ENCODE results near the gene MRTFA.
A peak's percentile ranks its signal among the peaks of the same experiment; 100 is the strongest.

The MRTFA gene

GRCh38 chr22:40410731-40411505, 225.6 kb downstream of the MRTFA start:
- Mint-ChIP-seq H3K4me3 (no peak overlapping the region), H3K27ac (no peak overlapping the region), H3K27me3 (no peaks in the 10 kb centered on the region), H3K9me3 (no peaks in the 10 kb centered on the region), H3K36me3 (peaks cover 43% of the 10 kb centered on the region), H3K4me1 (peaks cover 15% of the 10 kb centered on the region)
- CTCF ChIA-PET, result no interaction called here
- DNase-seq, result no peak

GRCh38 chr22:40410272-40410671, 226.2 kb downstream of the MRTFA start:
- Mint-ChIP-seq H3K4me3 (no peak overlapping the region), H3K27me3 (no peaks in the 10 kb centered on the region), H3K27ac (no peak overlapping the region), H3K9me3 (no peaks in the 10 kb centered on the region), H3K36me3 (peaks cover 38% of the 10 kb centered on the region), H3K4me1 (peaks cover 9% of the 10 kb centered on the region)
- DNase-seq, result no peak
- CTCF ChIA-PET, result interaction anchor here (0.5 kb wide), 1 partner anchor 352 kb away, joined by 3 read pairs; no protein-coding TSS in a partner anchor

- Mint-ChIP-seq H3K27me3 (no peaks in the 10 kb centered on the region), H3K9me3 (no peaks in the 10 kb centered on the region), H3K4me3 (no peak overlapping the region), H3K27ac (no peak overlapping the region), H3K36me3 (peaks cover 32% of the 10 kb centered on the region), H3K4me1 (peaks cover 7% of the 10 kb centered on the region)
- no peak for DNase-seq
- CTCF ChIA-PET, result no interaction called here
Measured at GRCh38 chr22:40409613-40410113, 226.9 kb downstream of the MRTFA start.

GRCh38 chr22:40408718-40409612, 227.6 kb downstream of the MRTFA start:
- H3K4me3 Mint-ChIP-seq, result no peak overlapping the region
- CTCF ChIA-PET, result no interaction called here
- no peak for DNase-seq
- peaks cover 2% of the 10 kb centered on the region for H3K4me1 Mint-ChIP-seq
- no peaks in the 10 kb centered on the region for H3K9me3 Mint-ChIP-seq
- no peak overlapping the region for H3K27ac Mint-ChIP-seq
- H3K36me3 Mint-ChIP-seq, result peaks cover 31% of the 10 kb centered on the region
- H3K27me3 Mint-ChIP-seq, result no peaks in the 10 kb centered on the region

DNA sequence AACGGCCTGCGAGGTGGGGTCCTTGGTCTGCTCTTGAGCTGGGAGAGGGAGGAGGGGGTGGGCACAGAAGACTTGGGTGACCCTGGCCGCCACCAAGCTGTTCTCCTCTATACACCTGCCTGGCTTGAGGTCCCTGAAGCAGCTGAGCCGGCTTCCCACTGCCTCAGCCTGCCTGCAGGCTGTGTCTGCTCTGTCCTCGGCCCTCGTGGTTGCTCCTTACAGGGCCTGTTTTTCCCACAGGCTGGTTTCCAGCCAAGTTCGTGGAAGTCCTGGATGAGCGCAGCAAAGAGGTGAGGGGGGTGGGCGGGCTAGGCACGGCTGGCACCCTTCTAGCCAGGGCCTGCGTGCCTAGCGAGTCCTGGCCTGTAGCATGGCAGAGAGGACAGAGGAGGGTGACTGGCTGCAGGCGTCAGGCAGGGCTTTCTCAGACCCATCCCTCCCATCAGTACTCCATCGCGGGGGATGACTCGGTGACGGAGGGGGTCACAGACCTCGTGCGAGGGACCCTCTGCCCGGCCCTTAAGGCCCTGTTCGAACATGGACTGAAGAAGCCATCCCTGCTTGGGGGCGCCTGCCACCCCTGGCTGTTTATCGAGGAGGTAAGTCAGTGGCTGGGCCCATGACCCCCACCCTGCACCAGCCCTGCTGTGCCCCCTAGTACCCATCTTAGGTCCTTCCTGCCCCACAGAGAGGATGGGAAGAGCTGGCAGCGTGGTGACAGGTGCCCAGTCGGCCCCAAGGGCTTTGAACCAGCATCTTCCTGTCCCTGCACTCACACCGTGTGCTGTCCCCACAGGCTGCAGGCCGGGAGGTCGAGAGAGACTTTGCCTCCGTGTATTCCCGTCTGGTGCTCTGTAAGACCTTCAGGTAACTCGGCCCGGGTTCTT, 228.4 kb downstream of the MRTFA start:
- no peak for DNase-seq
- Mint-ChIP-seq H3K27ac (peak overlapping the region; percentile 19), H3K27me3 (no peaks in the 10 kb centered on the region), H3K9me3 (no peaks in the 10 kb centered on the region), H3K4me3 (no peak overlapping the region), H3K36me3 (peaks cover 40% of the 10 kb centered on the region), H3K4me1 (peaks cover 10% of the 10 kb centered on the region)
- CTCF ChIA-PET, result no interaction called here

GRCh38 chr22:40407021-40407761, 229.3 kb downstream of the MRTFA start:
- Mint-ChIP-seq H3K4me1 (peaks cover 16% of the 10 kb centered on the region), H3K27me3 (no peaks in the 10 kb centered on the region), H3K9me3 (no peaks in the 10 kb centered on the region), H3K4me3 (no peak overlapping the region), H3K36me3 (peaks cover 42% of the 10 kb centered on the region), H3K27ac (peak overlapping the region; percentile 42)
- DNase-seq, result no peak
- CTCF ChIA-PET, result no interaction called here

DNA sequence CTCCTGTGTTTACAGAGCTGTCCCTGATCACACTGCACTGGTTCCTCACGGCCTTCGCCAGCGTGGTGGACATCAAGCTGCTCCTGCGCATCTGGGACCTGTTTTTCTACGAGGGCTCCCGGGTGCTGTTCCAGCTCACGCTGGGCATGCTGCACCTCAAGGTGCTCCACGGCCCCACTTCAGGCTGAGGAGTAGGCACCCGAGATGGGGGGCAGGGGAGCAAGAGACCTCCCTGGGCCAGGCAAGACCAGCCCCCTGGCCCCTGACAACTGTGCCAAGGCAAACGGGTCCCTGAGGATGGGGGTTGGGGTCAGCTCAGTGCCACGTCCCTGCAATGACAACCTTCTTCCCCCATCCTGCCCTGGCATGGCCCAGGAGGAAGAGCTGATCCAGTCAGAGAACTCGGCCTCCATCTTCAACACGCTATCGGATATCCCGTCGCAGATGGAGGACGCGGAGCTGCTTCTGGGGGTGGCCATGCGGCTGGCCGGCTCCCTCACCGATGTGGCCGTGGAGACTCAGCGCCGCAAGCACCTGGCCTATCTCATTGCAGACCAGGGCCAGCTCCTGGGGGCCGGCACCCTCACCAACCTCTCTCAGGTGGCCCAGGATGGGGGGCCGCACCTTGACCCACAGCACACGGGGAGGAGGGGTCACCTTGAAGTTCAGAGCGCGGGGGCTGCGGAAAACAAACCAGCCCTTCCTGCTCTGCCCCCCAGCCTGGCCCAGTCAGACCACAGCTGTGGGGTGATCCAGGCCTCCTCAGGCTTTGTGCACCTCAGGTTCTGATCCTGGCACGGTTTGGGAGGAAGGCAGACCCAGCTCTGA, 230.2 kb downstream of the MRTFA start:
- H3K36me3 Mint-ChIP-seq, result peaks cover 44% of the 10 kb centered on the region
- H3K27ac Mint-ChIP-seq, result no peak overlapping the region
- no peak for DNase-seq
- no peak overlapping the region for H3K4me3 Mint-ChIP-seq
- no peaks in the 10 kb centered on the region for H3K27me3 Mint-ChIP-seq
- CTCF ChIA-PET, result no interaction called here
- peaks cover 25% of the 10 kb centered on the region for H3K4me1 Mint-ChIP-seq
- no peaks in the 10 kb centered on the region for H3K9me3 Mint-ChIP-seq

- Mint-ChIP-seq H3K36me3 (peaks cover 39% of the 10 kb centered on the region), H3K27ac (no peak overlapping the region), H3K4me3 (no peak overlapping the region), H3K9me3 (no peaks in the 10 kb centered on the region), H3K4me1 (peaks cover 34% of the 10 kb centered on the region), H3K27me3 (no peaks in the 10 kb centered on the region)
- CTCF ChIA-PET, result interaction anchor here (0.6 kb wide), 1 partner anchor 58 kb away, joined by 3 read pairs; no protein-coding TSS in a partner anchor
- no peak for DNase-seq
Measured at GRCh38 chr22:40405178-40406062, 231.1 kb downstream of the MRTFA start.

- H3K27ac Mint-ChIP-seq, result no peak overlapping the region
- DNase-seq, result no peak
- no peaks in the 10 kb centered on the region for H3K27me3 Mint-ChIP-seq
- no peaks in the 10 kb centered on the region for H3K9me3 Mint-ChIP-seq
- H3K4me3 Mint-ChIP-seq, result no peak overlapping the region
- peaks cover 43% of the 10 kb centered on the region for H3K4me1 Mint-ChIP-seq
- CTCF ChIA-PET, result interaction anchor here (0.6 kb wide), 1 partner anchor 59 kb away, joined by 3 read pairs; no protein-coding TSS in a partner anchor
- H3K36me3 Mint-ChIP-seq, result peaks cover 39% of the 10 kb centered on the region
Measured at GRCh38 chr22:40404251-40405177, 232.0 kb downstream of the MRTFA start.

- H3K27ac Mint-ChIP-seq, result no peak overlapping the region
- CTCF ChIA-PET, result no interaction called here
- DNase-seq, result no peak
- no peak overlapping the region for H3K4me3 Mint-ChIP-seq
- H3K4me1 Mint-ChIP-seq, result peaks cover 50% of the 10 kb centered on the region
- peaks cover 36% of the 10 kb centered on the region for H3K36me3 Mint-ChIP-seq
- H3K9me3 Mint-ChIP-seq, result no peaks in the 10 kb centered on the region
- H3K27me3 Mint-ChIP-seq, result no peaks in the 10 kb centered on the region
Measured at GRCh38 chr22:40403651-40404050, 232.9 kb downstream of the MRTFA start.

DNA sequence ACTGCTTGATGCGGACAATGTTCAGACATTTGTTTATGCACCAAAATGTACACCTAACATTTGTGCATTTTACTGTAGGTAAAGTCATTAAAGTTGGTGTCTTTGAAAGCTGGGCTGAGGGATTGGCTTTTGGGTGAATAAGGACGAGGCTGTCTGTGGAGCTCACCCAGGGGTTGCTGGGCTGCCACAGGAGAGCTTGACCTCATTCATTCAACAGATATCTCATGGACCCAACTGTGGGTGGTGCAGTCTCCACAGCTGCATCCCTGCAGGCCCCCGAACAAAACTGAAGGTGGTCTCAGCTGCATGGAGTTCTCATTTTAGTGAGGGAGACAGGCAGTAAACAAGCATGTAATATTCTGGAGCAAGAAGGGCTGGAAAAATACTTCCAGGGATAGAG, 233.4 kb downstream of the MRTFA start:
- H3K27ac Mint-ChIP-seq, result peak overlapping the region; percentile 38
- peaks cover 36% of the 10 kb centered on the region for H3K36me3 Mint-ChIP-seq
- H3K4me1 Mint-ChIP-seq, result peaks cover 55% of the 10 kb centered on the region
- DNase-seq, result no peak
- no peaks in the 10 kb centered on the region for H3K9me3 Mint-ChIP-seq
- CTCF ChIA-PET, result interaction anchor here (1.2 kb wide), 1 partner anchor 13 kb away, joined by 3 read pairs; no protein-coding TSS in a partner anchor
- no peak overlapping the region for H3K4me3 Mint-ChIP-seq
- H3K27me3 Mint-ChIP-seq, result no peaks in the 10 kb centered on the region
